ENCODE results near the gene MARCO.
"Not testable (repeated sequence)": the region's sequence is repeated elsewhere in the genome, so short reads cannot be mapped to it uniquely, and the experiment has no call there.

The MARCO gene

GRCh38 chr2:118983915-118984314 is 41.9 kb downstream of the MARCO start:
- DNase-seq (ENCODE audit: low spot score in 2 of 2), result no peak
- Mint-ChIP-seq H3K9me3 (no peaks in the 10 kb centered on the region), H3K4me3 (no peak overlapping the region), H3K27me3 (peaks cover 40% of the 10 kb centered on the region), H3K4me1 (no peaks in the 10 kb centered on the region), H3K36me3 (ENCODE audit: insufficient read depth) (no peaks in the 10 kb centered on the region), H3K27ac (ENCODE audit: low read depth) (no peak overlapping the region)
- no peak for ATAC-seq (replicated peaks; ENCODE audit: extremely low read depth, poor library complexity, severe bottlenecking)

GRCh38 chr2:118986738-118987137 is 44.7 kb downstream of the MARCO start:
- Mint-ChIP-seq H3K36me3 (ENCODE audit: insufficient read depth) (no peaks in the 10 kb centered on the region), H3K4me3 (no peak overlapping the region), H3K27ac (ENCODE audit: low read depth) (no peak overlapping the region), H3K4me1 (no peaks in the 10 kb centered on the region), H3K9me3 (no peaks in the 10 kb centered on the region), H3K27me3 (peaks cover 41% of the 10 kb centered on the region)
- ATAC-seq (replicated peaks; ENCODE audit: extremely low read depth, poor library complexity, severe bottlenecking) (no peak), DNase-seq (ENCODE audit: low spot score in 2 of 2) (no peak)

- H3K4me1 Mint-ChIP-seq, result no peaks in the 10 kb centered on the region
- no peaks in the 10 kb centered on the region for H3K36me3 Mint-ChIP-seq (ENCODE audit: insufficient read depth)
- no peaks in the 10 kb centered on the region for H3K9me3 Mint-ChIP-seq
- peaks cover 48% of the 10 kb centered on the region for H3K27me3 Mint-ChIP-seq
- DNase-seq (ENCODE audit: low spot score in 2 of 2) (peak in 1 of 2 donors; percentile 6), ATAC-seq (replicated peaks; ENCODE audit: extremely low read depth, poor library complexity, severe bottlenecking) (no peak)
- H3K27ac Mint-ChIP-seq (ENCODE audit: low read depth), result no peak overlapping the region
- no peak overlapping the region for H3K4me3 Mint-ChIP-seq
Observed at GRCh38 chr2:118987886-118988285, 45.9 kb downstream of the MARCO start.

DNA sequence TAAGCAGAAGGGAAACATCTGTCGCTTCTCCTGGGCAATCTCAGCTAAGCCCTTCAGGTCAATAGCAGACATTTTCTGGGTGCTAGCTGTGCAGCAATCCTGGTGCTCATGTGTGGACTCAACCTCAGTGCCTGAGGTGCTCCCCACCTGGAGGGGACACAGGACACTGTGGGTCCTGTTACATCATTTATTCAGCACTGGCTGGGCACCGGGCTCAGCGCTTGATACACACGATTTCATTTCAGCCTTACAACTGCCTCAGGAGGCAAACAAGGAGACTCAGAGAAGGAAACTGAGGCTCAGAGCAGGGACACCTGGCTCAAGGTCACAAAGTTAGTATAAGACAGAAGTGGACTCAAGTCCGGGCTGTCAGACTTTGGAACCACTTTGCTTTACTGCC is 46.7 kb downstream of the MARCO start:
- ATAC-seq (replicated peaks; ENCODE audit: extremely low read depth, poor library complexity, severe bottlenecking) (no peak), DNase-seq (ENCODE audit: low spot score in 2 of 2) (no peak)
- no peak overlapping the region for H3K4me3 Mint-ChIP-seq
- H3K36me3 Mint-ChIP-seq (ENCODE audit: insufficient read depth), result no peaks in the 10 kb centered on the region
- no peaks in the 10 kb centered on the region for H3K4me1 Mint-ChIP-seq
- H3K27me3 Mint-ChIP-seq, result peaks cover 43% of the 10 kb centered on the region
- no peaks in the 10 kb centered on the region for H3K9me3 Mint-ChIP-seq
- no peak overlapping the region for H3K27ac Mint-ChIP-seq (ENCODE audit: low read depth)

- H3K36me3 Mint-ChIP-seq (ENCODE audit: insufficient read depth), result no peaks in the 10 kb centered on the region
- peaks cover 35% of the 10 kb centered on the region for H3K27me3 Mint-ChIP-seq
- H3K27ac Mint-ChIP-seq (ENCODE audit: low read depth), result no peak overlapping the region
- no peaks in the 10 kb centered on the region for H3K4me1 Mint-ChIP-seq
- no peak overlapping the region for H3K4me3 Mint-ChIP-seq
- no peak for DNase-seq (ENCODE audit: low spot score in 2 of 2)
- no peaks in the 10 kb centered on the region for H3K9me3 Mint-ChIP-seq
- no peak for ATAC-seq (replicated peaks; ENCODE audit: extremely low read depth, poor library complexity, severe bottlenecking)
Observed at GRCh38 chr2:118989481-118989880, 47.5 kb downstream of the MARCO start.

- peaks cover 2% of the 10 kb centered on the region for H3K36me3 Mint-ChIP-seq (ENCODE audit: insufficient read depth)
Observed at GRCh38 chr2:118990757-118991545, 49.0 kb downstream of the MARCO start.

GRCh38 chr2:118991554-118991953 is 49.6 kb downstream of the MARCO start:
- Mint-ChIP-seq H3K9me3 (peaks cover 5% of the 10 kb centered on the region), H3K4me3 (no peak overlapping the region)
- no peak for ATAC-seq (replicated peaks; ENCODE audit: extremely low read depth, poor library complexity, severe bottlenecking)

More at GRCh38 chr2:118990757-118991545, 49.0 kb downstream of the MARCO start:
- ATAC-seq (replicated peaks; ENCODE audit: extremely low read depth, poor library complexity, severe bottlenecking) (no peak), DNase-seq (ENCODE audit: low spot score in 2 of 2) (no peak)
- Mint-ChIP-seq H3K27ac (ENCODE audit: low read depth) (no peak overlapping the region), H3K4me3 (no peak overlapping the region), H3K27me3 (peaks cover 30% of the 10 kb centered on the region), H3K9me3 (peaks cover 5% of the 10 kb centered on the region), H3K4me1 (no peaks in the 10 kb centered on the region)

GRCh38 chr2:118992740-118993391 is 50.9 kb downstream of the MARCO start:
- Mint-ChIP-seq H3K27ac (ENCODE audit: low read depth) (peak overlapping the region; percentile 60), H3K4me3 (no peak overlapping the region), H3K9me3 (peaks cover 5% of the 10 kb centered on the region), H3K27me3 (peaks cover 21% of the 10 kb centered on the region), H3K36me3 (ENCODE audit: insufficient read depth) (peaks cover 2% of the 10 kb centered on the region), H3K4me1 (no peaks in the 10 kb centered on the region)
- DNase-seq (ENCODE audit: low spot score in 2 of 2), result no peak
- no peak for ATAC-seq (replicated peaks; ENCODE audit: extremely low read depth, poor library complexity, severe bottlenecking)

More at GRCh38 chr2:118991554-118991953, 49.6 kb downstream of the MARCO start:
- no peak for DNase-seq (ENCODE audit: low spot score in 2 of 2)
- H3K27me3 Mint-ChIP-seq, result peaks cover 26% of the 10 kb centered on the region
- H3K27ac Mint-ChIP-seq (ENCODE audit: low read depth), result no peak overlapping the region
- H3K4me1 Mint-ChIP-seq, result no peaks in the 10 kb centered on the region
- H3K36me3 Mint-ChIP-seq (ENCODE audit: insufficient read depth), result peaks cover 2% of the 10 kb centered on the region

- Mint-ChIP-seq H3K27me3 (peaks cover 21% of the 10 kb centered on the region), H3K4me3 (no peak overlapping the region), H3K9me3 (peaks cover 9% of the 10 kb centered on the region), H3K4me1 (no peaks in the 10 kb centered on the region), H3K36me3 (ENCODE audit: insufficient read depth) (peaks cover 2% of the 10 kb centered on the region), H3K27ac (ENCODE audit: low read depth) (peak overlapping the region; percentile 60)
- DNase-seq (ENCODE audit: low spot score in 2 of 2) (no peak), ATAC-seq (replicated peaks; ENCODE audit: extremely low read depth, poor library complexity, severe bottlenecking) (no peak)
Observed at GRCh38 chr2:118993392-118993752, 51.4 kb downstream of the MARCO start.

DNA sequence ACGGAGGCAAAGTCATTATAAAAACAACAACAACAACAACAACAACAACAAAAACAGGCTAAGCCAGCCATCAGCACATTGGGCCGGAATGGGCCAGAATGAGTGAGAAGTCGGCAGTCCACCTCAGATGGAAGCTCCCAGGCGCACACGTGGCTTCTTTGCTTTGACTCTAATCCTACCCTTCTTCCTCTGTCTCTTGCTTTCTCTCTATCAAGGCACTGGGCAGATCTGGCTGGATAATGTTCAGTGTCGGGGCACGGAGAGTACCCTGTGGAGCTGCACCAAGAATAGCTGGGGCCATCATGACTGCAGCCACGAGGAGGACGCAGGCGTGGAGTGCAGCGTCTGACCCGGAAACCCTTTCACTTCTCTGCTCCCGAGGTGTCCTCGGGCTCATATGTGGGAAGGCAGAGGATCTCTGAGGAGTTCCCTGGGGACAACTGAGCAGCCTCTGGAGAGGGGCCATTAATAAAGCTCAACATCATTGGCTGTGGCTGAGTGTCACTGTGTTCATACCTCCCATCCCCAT is 52.2 kb downstream of the MARCO start:
- peaks cover 2% of the 10 kb centered on the region for H3K36me3 Mint-ChIP-seq (ENCODE audit: insufficient read depth)
- no peak for DNase-seq (ENCODE audit: low spot score in 2 of 2)
- no peak for ATAC-seq (replicated peaks; ENCODE audit: extremely low read depth, poor library complexity, severe bottlenecking)

DNA sequence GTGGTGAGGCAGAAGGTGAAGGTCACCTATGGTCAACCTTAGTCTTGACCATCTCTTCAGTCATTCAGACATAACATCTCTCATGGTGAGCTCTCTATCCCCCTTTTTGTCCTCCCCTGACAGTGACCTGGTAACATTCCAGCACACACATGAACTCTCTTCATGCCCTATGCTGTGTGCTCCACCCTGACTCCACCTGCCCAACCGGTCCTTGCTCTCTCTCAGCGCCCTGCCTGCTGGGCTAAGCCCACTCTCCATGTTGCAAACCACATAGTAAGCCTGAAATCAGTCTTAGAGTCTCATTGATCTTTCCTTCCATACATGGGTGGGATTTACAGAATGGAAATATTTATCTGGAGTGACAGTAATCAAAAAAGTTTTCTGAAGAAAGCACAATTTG is 52.8 kb downstream of the MARCO start:
- no peak overlapping the region for H3K27ac Mint-ChIP-seq (ENCODE audit: low read depth)
- H3K4me3 Mint-ChIP-seq, result no peak overlapping the region
- ATAC-seq (replicated peaks; ENCODE audit: extremely low read depth, poor library complexity, severe bottlenecking), result no peak
- no peak for DNase-seq (ENCODE audit: low spot score in 2 of 2)
- H3K4me1 Mint-ChIP-seq, result no peaks in the 10 kb centered on the region
- H3K27me3 Mint-ChIP-seq, result peaks cover 12% of the 10 kb centered on the region
- H3K36me3 Mint-ChIP-seq (ENCODE audit: insufficient read depth), result peaks cover 2% of the 10 kb centered on the region
- H3K9me3 Mint-ChIP-seq, result peaks cover 10% of the 10 kb centered on the region

More for the DNA sequence above, 52.2 kb downstream of the MARCO start:
- Mint-ChIP-seq H3K9me3 (peaks cover 10% of the 10 kb centered on the region), H3K4me1 (no peaks in the 10 kb centered on the region), H3K27ac (ENCODE audit: low read depth) (no peak overlapping the region), H3K4me3 (no peak overlapping the region), H3K27me3 (peaks cover 17% of the 10 kb centered on the region)

DNA sequence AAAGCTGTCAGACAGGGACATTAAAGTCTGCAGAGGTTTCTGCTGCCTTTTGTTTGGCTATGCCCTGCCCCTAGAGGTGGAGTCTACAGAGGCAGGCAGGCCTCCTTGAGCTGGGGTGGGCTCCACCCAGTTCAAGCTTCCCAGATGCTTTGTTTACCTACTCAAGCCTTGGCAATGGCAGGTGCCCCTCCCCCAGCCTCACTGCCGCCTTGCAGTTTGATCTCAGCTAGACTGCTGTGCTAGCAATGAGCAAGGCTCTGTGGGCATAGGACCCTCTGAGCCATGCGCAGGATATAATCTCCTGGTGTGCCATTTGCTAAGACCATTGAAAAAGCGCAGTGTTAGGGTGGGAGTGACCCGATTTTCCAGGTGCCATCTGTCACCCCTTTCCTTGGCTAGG is 61.9 kb downstream of the MARCO start:
- H3K4me1 Mint-ChIP-seq; H3K36me3 Mint-ChIP-seq (ENCODE audit: insufficient read depth); ATAC-seq (replicated peaks; ENCODE audit: extremely low read depth, poor library complexity, severe bottlenecking); H3K27me3 Mint-ChIP-seq; H3K4me3 Mint-ChIP-seq; DNase-seq (ENCODE audit: low spot score in 2 of 2); H3K27ac Mint-ChIP-seq (ENCODE audit: low read depth); H3K9me3 Mint-ChIP-seq: not testable (repeated sequence)

- peaks cover 13% of the 10 kb centered on the region for H3K27me3 Mint-ChIP-seq
- no peaks in the 10 kb centered on the region for H3K36me3 Mint-ChIP-seq (ENCODE audit: insufficient read depth)
- H3K9me3 Mint-ChIP-seq, result peaks cover 5% of the 10 kb centered on the region
- no peak for ATAC-seq (replicated peaks; ENCODE audit: extremely low read depth, poor library complexity, severe bottlenecking)
- DNase-seq (ENCODE audit: low spot score in 2 of 2), result no peak
- H3K27ac Mint-ChIP-seq (ENCODE audit: low read depth), result no peak overlapping the region
- H3K4me3 Mint-ChIP-seq, result no peak overlapping the region
- H3K4me1 Mint-ChIP-seq, result no peaks in the 10 kb centered on the region
Observed at GRCh38 chr2:119004602-119005001, 62.6 kb downstream of the MARCO start.
